Activated CD8-positive, alpha-beta memory T cell treated with anti-CD3 and anti-CD28 coated beads for 24 hours (primary cell): ENCODE results near the gene GATA1.

Experiments used
- DNase-seq: peaks from one replicate; pipeline ENCODE4 v3.0.0-alpha.2; 2020

GATA1 gene

DNA sequence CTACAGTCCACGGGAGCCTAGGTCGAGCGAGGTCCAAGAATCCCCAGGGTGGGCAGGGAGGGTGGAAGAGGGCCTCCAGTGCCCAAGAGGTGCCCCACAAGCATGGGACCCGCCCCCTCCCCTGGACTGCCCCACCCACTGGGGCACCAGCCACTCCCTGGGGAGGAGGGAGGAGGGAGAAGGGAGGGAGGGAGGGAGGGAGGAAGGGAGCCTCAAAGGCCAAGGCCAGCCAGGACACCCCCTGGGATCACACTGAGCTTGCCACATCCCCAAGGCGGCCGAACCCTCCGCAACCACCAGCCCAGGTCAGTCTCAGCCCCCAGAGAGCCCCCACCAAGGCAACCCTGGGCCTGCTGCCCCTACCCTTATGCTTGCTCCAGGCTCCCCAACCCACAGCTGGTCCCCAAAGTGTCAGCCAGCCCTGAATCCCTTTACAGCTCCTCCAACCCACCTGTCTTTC, at the start of gene GATA1:
Gene GATA1 (plus strand): TSS at position 250 of the 460 bp plus-strand sequence. CDS start 4,520 bp downstream, outside the sequence.
- DNase-seq = no peak

DNA sequence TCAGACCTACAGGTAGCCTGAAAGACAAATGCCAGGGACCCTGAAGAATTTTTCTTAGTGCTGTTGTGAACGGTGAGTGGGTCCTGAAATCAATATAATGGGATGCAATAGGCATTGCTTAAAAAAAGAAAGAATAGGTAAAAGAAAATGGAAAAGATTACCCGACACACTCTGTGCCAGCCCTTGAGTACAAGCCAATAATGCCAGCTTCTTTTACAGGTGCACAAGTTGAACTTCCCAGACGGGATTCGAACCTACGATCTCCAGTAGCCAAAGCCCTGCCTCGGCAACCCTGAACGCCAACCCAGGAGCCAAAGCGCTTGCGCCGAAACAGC, 49.5 kb upstream of the GATA1 start:
- no peak for DNase-seq

DNA sequence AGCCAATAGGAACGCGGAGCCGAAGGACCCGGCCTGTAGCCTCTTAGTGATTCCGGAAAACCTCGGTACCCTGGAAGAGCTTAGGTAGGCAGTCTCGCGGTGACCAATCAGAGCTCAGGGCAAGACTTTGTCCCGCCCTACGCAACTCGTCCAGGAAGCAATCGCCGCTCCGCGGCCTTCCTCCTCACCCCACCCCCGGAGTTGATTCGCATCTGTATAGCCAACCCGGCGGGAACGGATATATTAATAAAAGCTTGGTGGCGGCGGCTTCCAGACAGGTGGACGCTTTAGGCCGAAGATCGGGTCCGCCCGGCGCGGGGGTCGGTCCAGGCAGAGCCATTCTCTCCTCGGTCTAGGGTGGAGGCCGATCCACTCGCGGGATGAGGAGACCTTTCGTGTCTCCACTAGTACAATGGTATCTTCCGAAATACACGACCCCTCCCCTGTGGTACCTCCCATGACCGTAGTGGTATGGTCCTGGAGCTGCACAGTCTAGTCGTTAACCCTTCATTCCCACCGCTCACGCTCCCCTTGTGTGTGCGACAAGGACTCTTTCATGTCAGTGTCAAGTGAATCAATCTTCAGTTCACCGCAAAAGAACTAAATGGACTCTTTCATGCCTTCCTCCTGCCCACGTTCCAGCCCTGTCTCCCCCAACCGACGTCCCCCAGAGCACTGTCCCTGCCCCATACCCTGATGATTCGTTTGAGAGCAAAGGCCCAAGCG, 49.0 kb upstream of the GATA1 start:
- peak; percentile 88 for DNase-seq

GRCh38 chrX:48737940-48738339, 48.5 kb upstream of the GATA1 start:
- no peak for DNase-seq

DNA sequence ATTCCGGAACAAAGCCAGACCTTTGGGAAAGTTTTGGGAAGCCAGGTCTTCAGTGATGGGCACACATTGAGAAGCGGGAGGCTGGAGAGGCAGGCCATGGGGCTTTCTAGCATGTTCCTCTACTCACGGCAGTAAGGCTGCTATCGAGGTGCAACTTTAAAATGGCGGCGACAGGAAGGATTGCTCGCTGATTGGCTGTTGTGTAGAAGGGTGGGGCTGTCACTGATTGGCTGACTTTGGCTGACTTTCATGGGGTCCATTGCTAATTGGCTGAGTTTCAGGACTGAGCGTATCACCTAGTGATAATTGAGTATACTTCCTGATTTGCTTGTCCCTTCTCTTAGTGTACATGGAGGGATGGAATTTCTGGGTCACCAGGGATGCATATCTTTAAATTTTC, 44.6 kb upstream of the GATA1 start:
- DNase-seq = no peak

DNA sequence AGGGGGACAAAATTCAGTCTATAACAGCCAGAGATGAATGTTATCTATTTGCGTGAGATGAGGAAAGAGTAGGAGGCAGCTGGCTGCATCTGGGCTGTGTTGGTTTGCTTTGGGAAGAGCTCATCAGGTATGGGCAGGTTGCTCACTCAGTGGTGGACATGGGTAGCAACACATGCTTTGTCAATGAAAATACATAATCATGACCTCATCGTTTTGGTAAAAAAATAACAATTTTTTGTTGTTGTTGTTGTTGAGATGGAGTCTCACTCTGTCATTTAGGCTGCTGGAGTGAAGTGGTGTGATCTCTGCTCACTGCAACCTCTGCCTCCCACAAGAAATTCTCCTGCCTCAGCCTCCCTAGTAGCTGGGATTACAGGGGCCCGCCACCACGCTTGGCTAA, 41.2 kb upstream of the GATA1 start:
- no peak for DNase-seq

GRCh38 chrX:48747415-48748016, 38.9 kb upstream of the GATA1 start:
- no peak for DNase-seq

DNA sequence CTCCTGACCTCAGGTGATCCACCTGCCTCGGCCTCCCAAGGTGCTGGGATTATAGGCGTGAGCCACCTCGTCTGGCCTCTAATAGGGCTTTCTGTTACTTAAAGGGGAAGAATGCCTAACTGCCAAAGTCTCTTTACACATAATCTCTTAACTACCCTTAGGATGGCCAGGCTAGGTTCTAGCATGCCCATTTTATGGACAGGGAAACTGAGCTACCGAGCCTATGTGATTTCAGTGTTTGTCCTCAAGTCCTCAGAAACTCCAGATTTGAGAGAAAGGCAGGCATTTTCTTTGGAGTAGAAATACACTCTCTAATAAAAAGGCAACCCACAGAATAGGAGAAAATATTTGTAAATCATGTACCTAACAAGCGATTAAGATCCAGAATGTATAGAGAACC, 37.2 kb upstream of the GATA1 start:
- DNase-seq = no peak

GRCh38 chrX:48751343-48751742, 35.0 kb upstream of the GATA1 start:
- DNase-seq = no peak

GRCh38 chrX:48752498-48752897, 33.9 kb upstream of the GATA1 start:
- no peak for DNase-seq

DNA sequence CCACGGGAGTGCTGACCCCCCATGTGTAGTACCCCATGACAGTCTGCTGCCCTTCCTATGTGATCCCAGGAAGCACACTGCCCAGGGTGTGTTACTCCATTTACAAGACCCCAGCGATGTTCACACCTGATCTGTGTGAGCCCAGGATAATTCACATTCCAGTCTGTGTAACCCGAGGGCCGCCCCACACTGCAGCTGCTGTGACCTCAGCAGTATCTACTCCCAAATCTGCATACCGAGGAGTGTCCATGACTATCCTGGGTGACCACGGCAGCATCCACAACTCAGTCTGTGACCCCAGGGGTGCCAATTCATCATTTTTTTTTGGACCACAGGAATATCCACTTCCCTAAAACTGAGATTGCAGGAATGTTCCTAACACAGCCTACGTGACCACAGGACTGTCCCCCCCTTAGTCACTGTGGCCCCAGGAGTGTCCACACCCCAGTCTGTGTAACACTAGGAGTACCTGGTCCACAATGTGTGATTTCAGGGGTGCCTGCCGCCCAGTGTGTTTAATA, 32.6 kb upstream of the GATA1 start:
- no peak for DNase-seq

- DNase-seq = no peak
These were observed 32.2 kb upstream of the GATA1 start for GRCh38 chrX:48754238-48754637.

GRCh38 chrX:48761674-48762471, 24.5 kb upstream of the GATA1 start, which contains the start of gene GLOD5:
Gene GLOD5, plus strand, starts transcription at chrX:48761747. Its CDS starts 44 bp downstream, at chrX:48761791.
- DNase-seq = no peak

DNA sequence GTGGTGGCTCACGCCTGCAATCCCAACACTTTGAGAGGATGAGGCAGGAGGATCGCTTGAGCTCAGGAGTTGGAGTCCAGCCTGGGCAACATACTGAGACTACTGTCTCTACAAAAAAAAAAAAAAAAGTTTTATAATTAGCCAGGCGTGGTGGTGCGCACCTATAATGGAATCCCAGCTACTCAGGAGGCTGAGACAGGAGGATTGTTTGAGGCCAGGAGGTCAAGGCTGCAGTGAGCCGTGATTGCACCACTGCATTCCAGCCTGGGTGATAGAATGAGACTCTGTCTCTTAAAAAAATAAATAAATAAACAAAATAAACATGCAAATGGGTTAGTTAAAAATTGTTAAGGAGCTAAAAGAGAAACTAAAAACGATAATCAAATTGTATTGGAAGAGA, 17.2 kb upstream of the GATA1 start:
- DNase-seq = no peak

DNA sequence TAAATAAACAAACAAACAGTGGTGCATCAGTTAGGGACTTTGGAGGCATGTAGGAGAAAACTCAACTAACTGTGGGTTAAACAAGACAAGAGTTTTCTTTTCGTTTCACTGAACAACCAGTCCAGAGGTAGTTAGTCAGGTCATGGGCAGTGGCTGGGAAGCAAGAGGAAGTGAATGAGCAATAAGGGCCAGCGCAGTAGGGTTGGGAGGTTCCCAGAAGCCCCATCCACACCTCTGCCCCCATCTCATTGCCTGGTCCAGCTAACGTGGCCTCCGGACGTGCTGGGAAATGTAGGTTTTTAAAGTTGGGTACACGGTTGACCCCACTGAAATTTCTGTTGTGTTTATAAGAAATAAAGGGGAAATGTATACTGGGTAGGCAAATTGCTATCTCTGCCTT, 16.1 kb upstream of the GATA1 start:
- no peak for DNase-seq

GRCh38 chrX:48772602-48773001, 13.8 kb upstream of the GATA1 start:
- DNase-seq = no peak

- DNase-seq = no peak
These were observed 9.5 kb upstream of the GATA1 start for GRCh38 chrX:48776818-48777439.

- DNase-seq = no peak
These were observed 7.0 kb upstream of the GATA1 start for GRCh38 chrX:48779399-48779798.

DNA sequence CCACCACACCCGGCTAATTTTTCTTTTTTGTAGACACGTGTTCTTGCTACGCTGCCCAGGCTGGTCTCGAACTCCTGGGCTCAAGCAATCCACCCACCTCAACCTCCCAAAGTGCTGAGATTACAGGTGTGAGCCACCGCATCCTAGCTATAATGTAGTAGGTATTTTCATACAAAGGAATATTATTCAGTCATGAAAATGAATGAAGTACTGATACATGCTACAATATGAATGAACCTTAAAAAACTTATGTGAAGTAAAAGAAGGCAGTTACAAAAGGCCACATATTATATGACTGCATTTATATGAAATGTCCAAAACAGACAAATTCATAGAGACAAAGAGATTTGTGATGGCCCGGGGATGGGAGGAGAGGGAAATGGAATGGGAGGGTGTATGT, 4.7 kb upstream of the GATA1 start:
- DNase-seq = no peak

DNA sequence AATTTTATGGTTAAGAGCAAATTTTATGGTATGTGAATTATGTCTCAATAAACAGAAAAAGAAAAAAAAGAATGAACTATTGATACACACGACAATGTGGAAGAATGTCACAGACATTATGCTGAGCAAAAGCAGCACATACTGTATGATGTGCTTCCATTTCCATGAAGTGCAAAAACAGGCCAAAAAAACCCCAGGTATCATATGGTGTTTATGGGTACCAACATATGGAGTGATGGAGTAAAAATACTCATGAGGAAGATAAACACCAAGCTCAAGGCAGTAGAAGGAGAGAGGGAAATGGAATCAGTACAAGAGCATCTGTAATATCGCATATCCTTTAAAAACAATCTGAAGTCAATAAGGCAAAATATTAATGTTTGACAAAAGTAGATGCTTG, 4.2 kb upstream of the GATA1 start:
- no peak for DNase-seq

DNA sequence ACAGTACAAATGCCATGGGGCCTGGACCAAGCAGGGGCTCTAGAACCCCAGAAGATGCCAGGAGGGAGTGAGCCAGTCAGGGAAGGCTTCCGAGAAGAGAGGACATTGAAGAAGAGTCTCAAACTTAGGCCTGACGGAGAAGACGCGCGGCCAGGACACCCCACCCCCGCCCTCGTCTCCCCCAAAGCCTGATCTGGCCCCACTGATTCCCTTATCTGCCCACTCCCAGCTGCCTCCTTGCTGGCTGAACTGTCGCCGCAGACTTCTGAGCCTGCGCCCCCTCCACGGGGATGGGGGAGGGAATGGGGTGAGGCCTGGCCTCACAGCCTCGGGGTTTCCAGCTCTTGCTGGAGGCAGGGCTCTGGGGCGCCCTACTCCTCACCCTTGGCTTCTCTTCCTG, 3.6 kb upstream of the GATA1 start:
- no peak for DNase-seq

DNA sequence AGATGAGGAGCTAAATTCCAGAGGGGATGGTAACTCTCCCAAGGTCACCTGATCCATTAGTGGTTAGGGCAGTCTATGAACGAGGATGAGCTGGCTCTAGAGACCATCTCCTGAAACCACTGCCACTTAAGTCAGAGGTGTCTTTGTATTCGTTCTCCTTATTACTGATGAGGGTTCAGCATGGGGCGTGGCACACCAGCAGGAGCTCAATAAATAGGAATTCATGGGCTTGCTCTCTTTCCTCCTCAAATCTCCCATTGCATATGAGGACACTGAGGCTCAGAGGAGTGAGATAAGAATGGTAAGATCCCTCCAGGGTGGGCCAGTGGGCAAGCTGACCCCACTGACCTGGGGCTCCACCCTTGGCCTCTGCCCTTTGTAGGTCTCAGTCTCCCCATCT, 1.7 kb upstream of the GATA1 start:
- no peak for DNase-seq

DNA sequence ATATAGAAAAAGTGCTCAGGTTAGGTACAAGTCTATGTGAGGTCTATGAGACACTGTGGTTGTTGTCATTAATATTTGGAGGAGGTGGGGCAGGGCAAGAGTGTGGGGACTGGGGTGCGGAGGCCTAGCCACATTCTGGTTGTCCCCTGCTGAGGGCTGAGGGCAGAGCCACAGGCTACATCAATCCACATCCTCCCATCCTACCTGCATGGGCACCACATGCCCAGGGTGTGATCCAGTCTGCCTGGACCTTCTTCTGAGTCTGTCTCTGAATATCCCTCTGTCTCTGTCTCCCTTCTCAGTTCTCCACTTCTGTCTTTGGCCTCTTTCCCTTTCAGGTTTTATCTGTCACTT, 1.2 kb upstream of the GATA1 start:
- no peak for DNase-seq
